Transverse colon (tissue), 4 donors: ENCODE data around the gene GPC6. TPM values are rescaled to one million over a fixed set of nuclear protein-coding genes. Genes with fewer than 3 reads are reported as not detected.

ENCODE experiments used
- DNase-seq: peaks from one replicate; pipeline ENCODE4 v3.0.0-alpha.2; 2019
- H3K27ac ChIP-seq, 4 donors: fragments of 200-600 bp; sonication (generic); 2 replicates each; pipeline ENCODE4 v1.5.1; 2016 to 2018; ENCODE audit warnings: inconsistent platforms in 4 of 4
- H3K27me3 ChIP-seq: fragments of 200-600 bp; sonication (generic); 2 replicates; pipeline ENCODE4 v1.5.1; 2017; ENCODE audit warnings: inconsistent platforms
- H3K36me3 ChIP-seq, 4 donors: fragments of 200-600 bp; sonication (generic); 2 replicates each; pipeline ENCODE4 v1.5.1; 2017 to 2019; ENCODE audit warnings: inconsistent platforms in 4 of 4
- H3K4me1 ChIP-seq, 4 donors: fragments of 200-600 bp; sonication (generic); 2 replicates each; pipeline ENCODE4 v1.5.1; 2017 to 2020; ENCODE audit warnings: inconsistent platforms in 4 of 4
- H3K4me3 ChIP-seq, 4 donors: fragments of 200-600 bp; sonication (generic); 1 replicate in 1 of 4; 2 replicates in 3 of 4; pipeline versions ENCODE4 v1.5.1 to v1.6.1; 2017 to 2019; ENCODE audit warnings: inconsistent platforms in 4 of 4
- H3K9me3 ChIP-seq, 2 donors: fragments of 200-600 bp; sonication (generic); 2 replicates each; pipeline ENCODE4 v1.5.1; 2017 to 2019; ENCODE audit warnings: inconsistent platforms in 2 of 2
- CTCF ChIP-seq, 5 experiments: fragments of 200-600 bp in 3 of 5; fragments of 450-650 bp in 2 of 5; sonication (generic) in 3 of 5; IDR thresholded peaks; 1 replicate in 2 of 5; 2 replicates in 3 of 5; pipeline ENCODE4 v1.5.1; 2016 to 2017; ENCODE audit warnings: antibody characterized with exemption in 5 of 5, inconsistent platforms in 3 of 5, mild to moderate bottlenecking in 2 of 5, moderate library complexity in 1 of 5
- EP300 ChIP-seq: sonication (generic); formaldehyde crosslinking; IDR thresholded peaks from one replicate; pipeline ENCODE4 v1.6.1; 2017; ENCODE audit warnings: antibody characterized with exemption, low read depth
- POLR2A ChIP-seq: fragments of 450-650 bp; IDR thresholded peaks from one replicate; pipeline ENCODE4 v1.6.1; 2016; ENCODE audit warnings: antibody characterized with exemption, mild to moderate bottlenecking, moderate library complexity
- POLR2AphosphoS5 ChIP-seq, 3 donors: sonication (generic); formaldehyde crosslinking; IDR thresholded peaks; one replicate each; pipeline ENCODE4 v1.6.1; 2016; ENCODE audit warnings: antibody characterized with exemption in 3 of 3
- WGBS, 2 donors: methylation state at CpG; one replicate each; pipeline ENCODE4 v1.1.5; 2018; ENCODE audit warnings: low coverage in 1 of 2; 5-methylcytosine and 5-hydroxymethylcytosine counted together
- in situ Hi-C, 4 donors: fragments of 200-750 bp; cut with MboI; loops; one replicate each; pipeline versions ENCODE4 v1.15.0 to v1.15.1; 2017; ENCODE audit warnings: low sequenced_read_pairs in 3 of 4, low pct_ligation_motif_present in 1 of 4, low pct_unique_long_range_greater_than_20kb in 1 of 4
- intact Hi-C: fragments of 100-400 bp; cut with DNase I; formaldehyde crosslinking; loops from one replicate; pipeline ENCODE4 v1.15.1; 2023; ENCODE audit warnings: low total_unique reads
- total RNA-seq, 4 donors: library from RNA; depleted of rRNA; stranded (reverse); fragments of >200 nt; gene quantifications; one replicate each; pipeline ENCODE4 v1.1.0, GENCODE V29; 2016

Gene GPC6
- total RNA-seq, 4 donors from 2014 or later = 0.75 to 5.7 (median 4.0) TPM

DNA sequence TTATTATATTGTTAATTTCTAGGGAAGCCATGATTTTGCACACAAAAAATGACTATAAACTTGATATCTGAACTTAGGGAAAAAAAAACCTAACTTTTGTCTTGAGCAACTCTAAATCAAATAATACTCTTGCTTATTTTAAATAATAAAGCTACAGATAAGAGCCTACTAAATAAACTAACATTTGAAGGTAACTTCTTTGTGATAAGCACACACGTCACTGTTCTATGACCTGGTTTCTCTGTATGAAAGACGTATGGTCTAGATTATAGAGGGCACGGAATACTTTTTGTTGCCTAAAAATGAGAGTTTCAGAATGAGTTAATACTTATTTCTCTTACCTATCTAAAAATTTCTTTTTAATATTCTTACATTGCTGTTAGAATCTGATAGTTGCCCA is 649.6 kb downstream of the GPC6 start:
- Histone ChIP-seq H3K27ac (no peak overlapping the region), H3K9me3 (peaks cover 0 to 4% of the 10 kb centered on the region in 2 donors), H3K27me3 (no peaks in the 10 kb centered on the region), H3K36me3 (no peaks in the 10 kb centered on the region), H3K4me1 (no peaks in the 10 kb centered on the region), H3K4me3 (no peak overlapping the region)
- in situ Hi-C loops (no loop called here), intact Hi-C loops (no loop called here)
- DNase-seq = no peak
- no peak for TF ChIP-seq POLR2AphosphoS5 (IDR thresholded peaks at IDR 0.05)
- TF ChIP-seq POLR2A = no peak
- no peak for TF ChIP-seq EP300
- TF ChIP-seq CTCF (IDR thresholded peaks at IDR 0.05) = no peak
- 80 to 91% methylated on average over 3 of the region's 3 CpGs for WGBS, 2 donors

GRCh38 chr13:93878675-93879074 is 652.1 kb downstream of the GPC6 start:
- peaks cover 0 to 4% of the 10 kb centered on the region in 2 donors for H3K9me3 ChIP-seq
- no peak overlapping the region for H3K27ac ChIP-seq
- no peaks in the 10 kb centered on the region for H3K36me3 ChIP-seq
- no peak for TF ChIP-seq EP300
- TF ChIP-seq POLR2A = no peak
- no peak for TF ChIP-seq POLR2AphosphoS5 (IDR thresholded peaks at IDR 0.05)
- no peaks in the 10 kb centered on the region for H3K4me1 ChIP-seq
- in situ Hi-C loops (no loop called here), intact Hi-C loops (no loop called here)
- H3K4me3 ChIP-seq = no peak overlapping the region
- no peak for DNase-seq
- WGBS, 2 donors = 50 to 67% methylated on average over 2 of the region's 2 CpGs
- no peaks in the 10 kb centered on the region for H3K27me3 ChIP-seq

DNA sequence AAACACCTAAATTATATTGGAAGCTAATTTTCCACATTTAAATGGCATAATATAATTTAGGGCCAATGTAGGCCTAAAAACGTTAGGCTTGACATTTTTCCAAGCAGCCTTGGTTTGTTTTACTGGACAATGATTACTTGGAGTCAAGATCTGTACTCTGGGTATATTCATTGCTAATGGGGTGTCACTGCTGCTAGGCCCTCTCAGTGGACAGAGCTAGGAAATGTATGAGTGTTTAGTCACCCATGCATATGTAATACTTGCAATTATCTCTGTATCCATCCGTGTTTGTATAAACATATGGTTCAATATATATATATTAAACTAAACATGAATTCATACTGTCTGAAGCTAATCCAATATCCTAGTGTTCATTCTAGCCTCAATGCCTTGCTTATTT is 654.8 kb downstream of the GPC6 start:
- no peak for TF ChIP-seq POLR2A
- TF ChIP-seq CTCF (IDR thresholded peaks at IDR 0.05) = no peak
- TF ChIP-seq EP300 = no peak
- TF ChIP-seq POLR2AphosphoS5 (IDR thresholded peaks at IDR 0.05) = no peak
- Histone ChIP-seq H3K27me3 (no peaks in the 10 kb centered on the region), H3K36me3 (no peaks in the 10 kb centered on the region), H3K4me1 (no peaks in the 10 kb centered on the region), H3K9me3 (peaks cover 0 to 4% of the 10 kb centered on the region in 2 donors), H3K4me3 (no peak overlapping the region), H3K27ac (no peak overlapping the region)
- no peak for DNase-seq
- intact Hi-C loops (no loop called here), in situ Hi-C loops (no loop called here)
- WGBS, 2 donors = 38 to 40% methylated on average over 2 of the region's 2 CpGs

- no peaks in the 10 kb centered on the region for H3K36me3 ChIP-seq
- peaks cover 0 to 4% of the 10 kb centered on the region in 2 donors for H3K9me3 ChIP-seq
- WGBS, 2 donors = 57 to 63% methylated on average over 5 to 6 of the region's 6 CpGs
- H3K4me1 ChIP-seq = no peaks in the 10 kb centered on the region
- intact Hi-C loops (no loop called here), in situ Hi-C loops (no loop called here)
- no peak for DNase-seq
- no peak overlapping the region for H3K4me3 ChIP-seq
- no peaks in the 10 kb centered on the region for H3K27me3 ChIP-seq
- TF ChIP-seq EP300 (no peak), POLR2A (no peak), POLR2AphosphoS5 (IDR thresholded peaks at IDR 0.05) (no peak), CTCF (IDR thresholded peaks at IDR 0.05) (no peak)
- no peak overlapping the region for H3K27ac ChIP-seq
Observed at GRCh38 chr13:93882086-93882651, 655.6 kb downstream of the GPC6 start.

DNA sequence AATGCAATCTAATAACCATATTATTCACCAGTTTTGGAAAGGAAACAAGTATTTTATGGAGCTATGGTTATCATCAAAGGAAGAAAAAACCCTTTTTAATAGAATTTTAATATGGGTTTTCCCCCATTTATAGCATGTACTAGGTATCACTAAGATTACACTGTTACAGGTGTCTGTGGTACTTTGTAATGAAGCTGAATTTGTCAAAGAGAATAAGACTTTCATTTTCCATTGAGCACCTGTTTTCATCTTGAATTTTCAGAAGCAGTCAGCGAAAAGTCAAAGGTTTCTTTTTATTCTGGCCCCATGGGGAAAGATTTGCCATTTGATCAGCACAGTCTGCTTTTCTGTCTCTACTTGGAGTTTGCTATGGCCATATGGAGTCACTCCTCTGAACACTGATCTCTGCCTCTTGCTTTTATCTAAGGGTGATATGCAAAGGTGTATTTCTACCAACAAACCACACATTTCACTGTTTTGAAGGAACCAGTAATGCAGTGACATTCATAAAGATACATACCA is 662.9 kb downstream of the GPC6 start:
- in situ Hi-C loops (no loop called here), intact Hi-C loops (no loop called here)
- TF ChIP-seq POLR2AphosphoS5 (IDR thresholded peaks at IDR 0.05) = no peak
- TF ChIP-seq POLR2A = no peak
- no peak for TF ChIP-seq CTCF (IDR thresholded peaks at IDR 0.05)
- no peak for TF ChIP-seq EP300
- 58 to 70% methylated on average over 1 of the region's 1 CpG for WGBS, 2 donors
- H3K27ac ChIP-seq = no peak overlapping the region
- H3K36me3 ChIP-seq = no peaks in the 10 kb centered on the region
- H3K4me1 ChIP-seq = no peaks in the 10 kb centered on the region
- no peak for DNase-seq
- no peaks in the 10 kb centered on the region for H3K27me3 ChIP-seq
- no peak overlapping the region for H3K4me3 ChIP-seq
- H3K9me3 ChIP-seq = no peaks in the 10 kb centered on the region
